Measurements from ENCODE around the gene RBP2. TPM values are rescaled to one million over a fixed set of nuclear protein-coding genes. Genes with fewer than 3 reads are reported as not detected.

The RBP2 gene
- total RNA-seq, 2 experiments from 2014 or later, result not detected

DNA sequence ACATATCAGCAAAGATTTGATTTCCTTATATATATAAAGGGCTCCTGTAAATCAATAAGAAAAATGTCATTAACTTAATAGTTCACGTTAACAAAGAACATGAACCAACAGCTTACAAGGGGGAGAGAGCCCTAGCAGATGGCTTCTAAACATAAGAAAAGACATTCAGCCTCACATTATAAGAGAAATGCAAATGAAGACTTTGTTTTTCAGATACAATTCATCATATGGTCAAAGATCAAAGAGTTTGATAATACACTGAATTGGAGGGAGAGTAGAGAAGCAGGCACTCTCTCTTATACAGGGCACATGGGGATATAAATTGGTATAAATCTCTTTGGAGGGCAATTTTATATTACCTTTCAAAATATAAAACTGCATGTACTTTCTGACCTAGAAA is 21.1 kb downstream of the RBP2 start:
- Mint-ChIP-seq H3K4me3 (no peak overlapping the region), H3K27ac (no peak overlapping the region), H3K9me3 (ENCODE audit: insufficient read depth) (no peaks in the 10 kb centered on the region), H3K36me3 (ENCODE audit: low read depth) (no peaks in the 10 kb centered on the region), H3K4me1 (ENCODE audit: low read depth) (no peaks in the 10 kb centered on the region), H3K27me3 (ENCODE audit: low read depth) (peaks cover 2% of the 10 kb centered on the region)
- POLR2A ChIA-PET, result interaction anchor here (0.7 kb wide), 1 partner anchor 667 kb away, joined by 3 read pairs; no protein-coding TSS in a partner anchor
- CTCF ChIA-PET, result no interaction called here
- DNase-seq (no peak), ATAC-seq (no peak)

DNA sequence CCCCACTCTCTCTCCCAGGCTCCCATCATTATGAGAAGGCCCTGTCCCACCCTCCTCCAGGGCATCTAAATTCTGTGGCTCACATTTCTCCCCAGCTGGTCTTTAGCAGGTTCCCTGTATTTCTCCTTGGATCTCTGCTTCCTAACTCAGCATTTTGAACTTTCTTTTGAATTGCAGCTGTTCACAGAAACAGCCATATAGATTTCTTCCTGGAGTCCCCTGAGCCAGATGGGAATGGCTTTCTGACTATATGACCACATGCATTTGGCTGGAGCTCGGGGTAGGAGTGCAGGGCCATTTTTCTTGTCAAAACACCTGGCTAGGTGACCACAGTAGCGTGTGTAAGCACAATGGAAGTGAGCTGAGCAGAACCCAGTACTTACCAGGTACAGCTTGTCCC is 22.0 kb downstream of the RBP2 start:
- Mint-ChIP-seq H3K9me3 (ENCODE audit: insufficient read depth) (no peaks in the 10 kb centered on the region), H3K4me3 (no peak overlapping the region), H3K4me1 (ENCODE audit: low read depth) (no peaks in the 10 kb centered on the region), H3K36me3 (ENCODE audit: low read depth) (no peaks in the 10 kb centered on the region), H3K27me3 (ENCODE audit: low read depth) (peaks cover 2% of the 10 kb centered on the region), H3K27ac (no peak overlapping the region)
- no peak for ATAC-seq
- DNase-seq, result no peak
- CTCF ChIA-PET, result no interaction called here
- POLR2A ChIA-PET, result interaction anchor here (0.7 kb wide), 1 partner anchor 668 kb away, joined by 3 read pairs; no protein-coding TSS in a partner anchor

DNA sequence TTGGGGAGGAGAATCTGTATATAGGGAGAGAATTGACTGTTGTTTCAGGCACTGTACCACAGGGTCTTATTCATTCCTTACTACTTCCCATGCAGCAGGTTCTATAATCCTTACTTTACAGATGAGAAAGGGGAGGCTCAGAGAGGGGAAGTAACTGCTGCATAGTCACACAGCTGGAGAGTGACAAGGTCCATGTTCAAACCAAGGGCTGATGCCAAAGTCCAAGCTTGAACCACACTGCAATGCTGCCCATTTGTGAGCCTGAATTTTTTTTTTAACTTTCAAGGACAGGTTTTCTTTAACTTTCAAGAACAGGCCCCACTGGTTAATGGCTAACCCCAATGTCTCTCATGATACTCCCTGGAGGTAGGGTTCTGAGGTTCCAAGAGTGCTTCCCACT is 26.2 kb downstream of the RBP2 start:
- ATAC-seq (no peak), DNase-seq (no peak)
- no peaks in the 10 kb centered on the region for H3K27me3 Mint-ChIP-seq (ENCODE audit: low read depth)
- ChIA-PET CTCF (no interaction called here), POLR2A (no interaction called here)
- H3K4me1 Mint-ChIP-seq (ENCODE audit: low read depth), result no peaks in the 10 kb centered on the region
- H3K9me3 Mint-ChIP-seq (ENCODE audit: insufficient read depth), result no peaks in the 10 kb centered on the region
- H3K36me3 Mint-ChIP-seq (ENCODE audit: low read depth), result no peaks in the 10 kb centered on the region
- no peak overlapping the region for H3K27ac Mint-ChIP-seq
- H3K4me3 Mint-ChIP-seq, result no peak overlapping the region

DNA sequence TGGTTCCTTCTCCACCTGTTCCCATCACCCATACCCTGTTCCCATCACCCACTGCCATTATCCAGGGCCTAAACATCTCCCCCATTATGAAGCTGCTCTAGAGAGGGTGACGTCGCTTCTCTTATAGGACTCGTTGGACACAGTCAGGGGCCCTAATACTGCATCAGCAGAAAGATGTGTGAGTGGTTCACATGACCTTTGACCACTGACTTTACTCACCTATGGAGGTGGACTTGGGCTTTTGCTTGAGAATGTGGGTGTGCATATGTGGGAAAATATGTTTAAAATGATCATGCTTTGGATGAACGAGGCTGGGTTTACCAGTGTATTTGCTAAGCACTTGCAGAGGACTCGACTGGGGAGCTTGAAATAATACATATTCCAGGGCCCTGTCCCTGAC is 26.8 kb downstream of the RBP2 start:
- CTCF ChIA-PET, result no interaction called here
- no peaks in the 10 kb centered on the region for H3K4me1 Mint-ChIP-seq (ENCODE audit: low read depth)
- no peak for ATAC-seq

DNA sequence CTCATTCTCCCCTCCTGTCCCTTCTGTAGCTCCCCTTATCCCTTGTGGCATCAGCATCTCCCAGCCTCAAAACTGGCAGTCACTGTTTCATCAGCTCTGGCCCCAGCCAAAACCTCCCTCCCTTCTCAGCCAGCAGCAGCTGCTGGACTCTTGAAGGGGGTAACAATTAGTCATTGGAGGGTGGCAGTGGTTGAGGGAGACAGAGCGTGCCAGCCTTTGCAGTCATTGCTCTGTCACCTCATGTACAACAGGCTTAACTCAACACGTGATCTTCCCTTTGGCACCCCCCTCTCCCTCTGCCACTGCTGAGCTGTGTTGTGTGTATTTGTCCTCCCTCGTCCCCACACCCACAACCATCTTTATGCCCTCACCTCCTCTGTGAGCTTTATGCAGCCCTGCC is 28.2 kb downstream of the RBP2 start:
- POLR2A ChIA-PET, result no interaction called here
- ATAC-seq (no peak), DNase-seq (no peak)
- CTCF ChIA-PET, result no interaction called here
- Mint-ChIP-seq H3K36me3 (ENCODE audit: low read depth) (no peaks in the 10 kb centered on the region), H3K4me1 (ENCODE audit: low read depth) (no peaks in the 10 kb centered on the region), H3K9me3 (ENCODE audit: insufficient read depth) (no peaks in the 10 kb centered on the region), H3K4me3 (no peak overlapping the region), H3K27me3 (ENCODE audit: low read depth) (no peaks in the 10 kb centered on the region), H3K27ac (no peak overlapping the region)

More for the DNA sequence above, 26.8 kb downstream of the RBP2 start:
- POLR2A ChIA-PET, result no interaction called here
- Mint-ChIP-seq H3K36me3 (ENCODE audit: low read depth) (no peaks in the 10 kb centered on the region), H3K9me3 (ENCODE audit: insufficient read depth) (no peaks in the 10 kb centered on the region), H3K27ac (no peak overlapping the region), H3K27me3 (ENCODE audit: low read depth) (no peaks in the 10 kb centered on the region), H3K4me3 (no peak overlapping the region)
- DNase-seq, result no peak

DNA sequence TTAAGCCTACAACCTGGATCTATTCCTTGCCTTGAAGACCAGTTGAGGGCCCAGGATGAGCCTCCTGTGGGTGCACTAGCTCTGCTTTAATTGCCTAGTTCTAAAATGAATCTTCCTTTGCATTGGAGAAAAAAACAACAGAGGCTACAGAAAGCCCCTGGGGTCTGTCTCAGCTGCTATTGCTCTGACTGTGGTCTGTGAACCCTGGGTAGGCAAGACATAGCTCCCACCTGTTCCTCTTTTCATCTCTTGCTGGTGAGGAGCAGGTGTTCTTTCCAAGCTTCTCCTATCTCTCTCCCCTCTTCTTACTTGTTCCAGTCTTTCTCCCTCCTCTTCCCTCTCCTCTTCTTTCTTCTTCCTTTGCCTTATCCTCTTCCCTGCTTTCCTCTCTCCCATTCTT is 28.8 kb downstream of the RBP2 start:
- Mint-ChIP-seq H3K4me3 (no peak overlapping the region), H3K27ac (no peak overlapping the region), H3K4me1 (ENCODE audit: low read depth) (no peaks in the 10 kb centered on the region), H3K27me3 (ENCODE audit: low read depth) (no peaks in the 10 kb centered on the region), H3K9me3 (ENCODE audit: insufficient read depth) (no peaks in the 10 kb centered on the region), H3K36me3 (ENCODE audit: low read depth) (no peaks in the 10 kb centered on the region)
- ChIA-PET CTCF (no interaction called here), POLR2A (no interaction called here)
- DNase-seq (no peak), ATAC-seq (no peak)

DNA sequence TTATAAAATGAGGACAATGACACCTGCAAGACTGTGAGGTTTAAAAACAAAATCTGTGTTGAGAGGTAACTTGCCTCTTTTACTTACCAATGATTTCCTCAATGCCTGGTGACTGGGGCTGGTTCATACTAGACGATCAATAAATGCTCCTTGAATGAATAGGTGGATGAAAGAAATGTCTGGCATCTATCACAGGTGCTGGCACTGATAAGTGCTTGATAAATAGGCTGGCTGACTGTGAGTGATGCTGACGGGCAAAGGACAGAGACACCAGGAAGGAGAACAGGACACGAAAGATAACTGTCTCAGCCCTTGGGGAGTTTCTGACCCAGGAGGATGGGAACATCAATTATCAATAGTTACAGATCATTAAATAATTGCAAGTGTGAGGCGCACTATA is 31.9 kb downstream of the RBP2 start:
- H3K4me3 Mint-ChIP-seq, result no peak overlapping the region
- no peaks in the 10 kb centered on the region for H3K36me3 Mint-ChIP-seq (ENCODE audit: low read depth)
- H3K27ac Mint-ChIP-seq, result no peak overlapping the region
- DNase-seq, result no peak
- no peaks in the 10 kb centered on the region for H3K27me3 Mint-ChIP-seq (ENCODE audit: low read depth)
- ChIA-PET CTCF (no interaction called here), POLR2A (no interaction called here)
- no peak for ATAC-seq
- no peaks in the 10 kb centered on the region for H3K9me3 Mint-ChIP-seq (ENCODE audit: insufficient read depth)
- no peaks in the 10 kb centered on the region for H3K4me1 Mint-ChIP-seq (ENCODE audit: low read depth)

DNA sequence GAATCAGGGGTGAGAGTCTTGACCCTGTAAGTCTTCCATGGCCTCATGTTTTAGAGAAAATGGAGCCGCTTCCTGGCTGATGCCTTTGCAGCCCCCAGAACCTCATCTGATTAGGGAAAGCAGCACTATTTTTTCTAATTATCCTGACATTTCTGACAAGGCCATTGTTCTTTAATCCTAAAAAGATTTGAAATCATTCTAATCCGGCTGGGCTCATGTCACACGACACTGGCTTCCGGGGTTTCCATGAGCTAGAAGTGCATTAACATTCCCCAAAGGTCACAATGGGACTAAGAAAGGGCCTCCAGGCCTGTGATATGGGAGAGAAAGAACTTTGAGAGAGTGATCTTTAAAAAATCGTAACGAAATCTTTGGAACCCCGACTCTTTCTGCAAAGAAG is 33.1 kb downstream of the RBP2 start:
- H3K4me3 Mint-ChIP-seq, result no peak overlapping the region
- H3K27ac Mint-ChIP-seq, result no peak overlapping the region
- POLR2A ChIA-PET, result no interaction called here
- no peak for ATAC-seq
- DNase-seq, result no peak
- no peaks in the 10 kb centered on the region for H3K27me3 Mint-ChIP-seq (ENCODE audit: low read depth)
- CTCF ChIA-PET, result interaction anchor here (1.3 kb wide), 1 partner anchor 15 kb away, joined by 3 read pairs; no protein-coding TSS in a partner anchor
- no peaks in the 10 kb centered on the region for H3K36me3 Mint-ChIP-seq (ENCODE audit: low read depth)
- H3K9me3 Mint-ChIP-seq (ENCODE audit: insufficient read depth), result no peaks in the 10 kb centered on the region
- H3K4me1 Mint-ChIP-seq (ENCODE audit: low read depth), result no peaks in the 10 kb centered on the region

DNA sequence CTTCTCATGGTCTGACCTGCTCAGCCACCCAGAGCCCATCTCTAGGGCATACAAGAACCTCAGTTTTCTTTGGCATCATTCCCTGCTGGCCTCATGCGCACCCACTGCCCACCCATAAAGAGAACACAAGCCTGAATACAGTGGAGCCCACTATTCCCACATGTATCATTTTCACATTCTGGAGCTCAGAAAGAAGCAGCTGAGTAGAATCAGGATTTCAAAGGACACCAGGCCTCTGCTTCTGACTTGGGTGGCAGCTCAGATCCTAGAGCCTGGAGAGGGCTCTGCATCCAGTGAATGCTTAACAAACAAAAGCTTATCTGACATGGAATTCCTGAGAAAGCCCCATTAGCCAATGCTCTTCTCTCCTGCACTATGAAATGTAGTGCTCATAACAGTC is 34.7 kb downstream of the RBP2 start:
- ATAC-seq (no peak), DNase-seq (no peak)
- no peak overlapping the region for H3K4me3 Mint-ChIP-seq
- ChIA-PET POLR2A (no interaction called here), CTCF (interaction anchor here (1.5 kb wide), 1 partner anchor 14 kb away, joined by 3 read pairs; no protein-coding TSS in a partner anchor)
- H3K27me3 Mint-ChIP-seq (ENCODE audit: low read depth), result no peaks in the 10 kb centered on the region
- H3K9me3 Mint-ChIP-seq (ENCODE audit: insufficient read depth), result no peaks in the 10 kb centered on the region
- no peaks in the 10 kb centered on the region for H3K4me1 Mint-ChIP-seq (ENCODE audit: low read depth)
- H3K27ac Mint-ChIP-seq, result no peak overlapping the region
- H3K36me3 Mint-ChIP-seq (ENCODE audit: low read depth), result no peaks in the 10 kb centered on the region

DNA sequence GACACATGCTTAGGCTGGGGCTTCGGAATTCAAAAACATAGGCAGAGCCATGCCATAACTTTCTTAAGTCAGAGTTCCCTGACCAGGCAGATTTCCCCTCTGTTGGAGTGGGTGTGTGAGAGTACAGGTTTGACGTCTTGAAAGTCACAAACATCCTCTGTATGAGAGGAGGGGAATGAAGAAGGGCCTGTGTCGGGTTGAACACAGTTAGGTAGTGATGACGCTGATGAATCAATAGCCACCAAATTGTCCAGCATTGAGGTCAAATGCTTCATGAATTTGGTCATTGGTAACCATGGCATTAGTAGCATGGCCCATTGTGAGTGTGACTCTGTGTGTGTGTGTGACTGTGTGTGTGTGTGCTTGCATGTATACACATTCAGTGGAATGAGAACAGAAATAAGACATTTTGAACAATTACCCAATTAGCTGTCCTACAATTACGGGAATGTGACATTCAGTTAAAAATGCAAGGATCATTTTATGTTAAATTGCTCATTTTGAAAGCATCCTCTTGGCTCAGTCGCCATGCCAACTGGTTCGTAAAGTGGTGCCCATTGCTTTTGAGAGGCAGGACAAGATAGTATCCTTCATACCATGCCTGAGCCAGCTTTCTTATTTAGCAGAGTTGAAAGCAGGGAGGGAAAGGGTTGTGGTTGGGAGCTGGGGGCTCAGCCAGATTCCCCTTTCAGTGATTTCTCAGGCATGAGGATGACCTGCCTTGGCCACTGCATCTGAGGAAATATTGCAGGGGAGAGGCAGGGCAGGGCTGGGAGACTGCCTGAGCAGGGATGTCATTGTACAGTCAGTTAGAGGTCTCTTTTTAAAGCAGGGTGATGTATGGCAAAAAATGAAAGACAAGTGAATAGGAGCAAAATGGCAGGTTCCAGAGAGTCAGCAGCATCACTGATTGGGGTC is 35.4 kb downstream of the RBP2 start:
- POLR2A ChIA-PET, result no interaction called here
- Mint-ChIP-seq H3K27me3 (ENCODE audit: low read depth) (no peaks in the 10 kb centered on the region), H3K4me3 (no peak overlapping the region), H3K36me3 (ENCODE audit: low read depth) (no peaks in the 10 kb centered on the region), H3K9me3 (ENCODE audit: insufficient read depth) (no peaks in the 10 kb centered on the region), H3K4me1 (ENCODE audit: low read depth) (no peaks in the 10 kb centered on the region), H3K27ac (no peak overlapping the region)
- CTCF ChIA-PET, result interaction anchor here (1.5 kb wide), 1 partner anchor 13 kb away, joined by 3 read pairs; no protein-coding TSS in a partner anchor
- DNase-seq (no peak), ATAC-seq (no peak)

DNA sequence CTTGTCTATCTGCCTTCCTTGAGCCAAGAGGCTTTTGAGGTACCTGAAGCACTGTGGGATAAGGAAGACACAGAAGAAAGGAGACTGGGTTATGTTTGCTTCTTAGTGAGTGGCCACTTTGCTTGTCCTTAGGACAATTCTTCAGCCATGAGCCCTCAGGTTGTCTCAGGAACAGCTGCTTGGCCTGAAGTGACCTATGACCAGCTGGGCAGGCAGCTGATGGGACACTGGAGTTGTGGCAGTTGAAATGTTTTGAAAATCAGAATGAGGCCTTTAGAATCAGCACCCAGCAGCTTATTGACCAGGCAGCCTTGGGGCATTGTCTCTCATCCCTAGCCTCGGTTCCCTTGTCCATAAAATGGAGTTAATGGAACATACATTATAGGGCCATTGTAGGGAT is 37.0 kb downstream of the RBP2 start:
- POLR2A ChIA-PET, result no interaction called here
- H3K36me3 Mint-ChIP-seq (ENCODE audit: low read depth), result no peaks in the 10 kb centered on the region
- H3K27me3 Mint-ChIP-seq (ENCODE audit: low read depth), result no peaks in the 10 kb centered on the region
- no peaks in the 10 kb centered on the region for H3K9me3 Mint-ChIP-seq (ENCODE audit: insufficient read depth)
- H3K4me1 Mint-ChIP-seq (ENCODE audit: low read depth), result no peaks in the 10 kb centered on the region
- DNase-seq, result no peak
- H3K27ac Mint-ChIP-seq, result no peak overlapping the region
- ATAC-seq, result no peak
- H3K4me3 Mint-ChIP-seq, result no peak overlapping the region
- CTCF ChIA-PET, result no interaction called here

DNA sequence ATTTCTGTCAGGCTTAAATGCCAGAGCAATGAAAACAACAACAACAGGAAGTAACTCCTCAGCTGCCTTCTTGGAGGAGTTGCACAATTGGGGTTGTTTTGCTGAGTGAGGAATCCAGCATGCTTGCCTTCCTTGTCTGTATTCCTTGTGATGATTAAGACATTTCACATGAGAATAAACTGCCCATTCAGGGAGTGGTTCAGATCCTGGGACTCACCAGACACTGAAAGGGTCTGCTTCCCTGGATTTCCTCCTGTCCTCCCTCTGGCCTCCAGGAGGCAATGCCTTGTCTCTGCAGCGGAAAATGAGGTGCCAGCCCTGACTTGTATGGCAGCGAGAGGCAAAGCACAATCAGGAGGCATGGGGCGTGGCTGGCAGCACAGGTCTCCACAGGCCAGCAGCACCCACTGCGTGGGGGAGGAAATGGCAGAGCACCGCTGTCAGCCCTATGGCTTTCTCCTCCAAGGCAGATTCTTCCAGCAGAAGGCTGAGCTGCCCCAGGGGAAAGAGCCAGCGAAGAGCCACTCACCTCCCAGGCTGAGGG is 41.5 kb downstream of the RBP2 start:
- no peaks in the 10 kb centered on the region for H3K4me1 Mint-ChIP-seq (ENCODE audit: low read depth)
- CTCF ChIA-PET, result no interaction called here
- no peak overlapping the region for H3K4me3 Mint-ChIP-seq
- DNase-seq (no peak), ATAC-seq (no peak)
- H3K36me3 Mint-ChIP-seq (ENCODE audit: low read depth), result no peaks in the 10 kb centered on the region
- H3K27me3 Mint-ChIP-seq (ENCODE audit: low read depth), result no peaks in the 10 kb centered on the region
- POLR2A ChIA-PET, result no interaction called here
- no peak overlapping the region for H3K27ac Mint-ChIP-seq
- no peaks in the 10 kb centered on the region for H3K9me3 Mint-ChIP-seq (ENCODE audit: insufficient read depth)
